Muscle of arm (tissue), 12 donors: ENCODE data around the gene DDC. TPM values are rescaled to one million over a fixed set of nuclear protein-coding genes. Genes with fewer than 3 reads are reported as not detected.
"Not testable (repeated sequence)": the region's sequence is repeated elsewhere in the genome, so short reads cannot be mapped to it uniquely, and the experiment has no call there.

Experiments
- DNase-seq: peaks from one replicate; pipeline ENCODE4 v3.0.0-alpha.2; 2013
- polyA plus RNA-seq, 12 donors: library from polyadenylated mRNA; unstranded; fragments of 120-200 nt; gene quantifications; one replicate each; pipeline ENCODE4 v1.2.1, GENCODE V29; 2013; ENCODE audit not compliant: insufficient read length in 12 of 12

Gene DDC
- polyA plus RNA-seq, 12 donors: 0.21 to 47.3 (median 0.45) TPM; not detected in 3

DNA sequence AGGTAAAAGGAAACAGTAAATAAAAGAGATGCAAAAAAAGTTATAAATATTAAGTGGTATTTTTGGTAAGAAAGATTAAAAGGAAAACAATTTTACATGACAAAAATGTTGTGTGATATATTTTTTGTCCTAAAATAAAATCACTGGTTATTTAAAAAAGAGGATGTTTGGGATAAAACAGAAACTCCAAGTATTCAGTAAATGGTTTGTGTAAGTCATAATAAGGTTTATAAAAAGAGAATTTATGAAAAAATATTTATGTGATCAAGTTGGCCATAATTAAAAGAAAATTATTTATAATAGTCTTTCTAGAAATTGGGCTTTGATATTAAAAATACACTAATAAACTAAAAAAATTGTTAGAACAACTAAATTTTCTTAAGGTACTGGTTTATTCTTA is 76.8 kb downstream of the DDC start:
- no peak for DNase-seq

DNA sequence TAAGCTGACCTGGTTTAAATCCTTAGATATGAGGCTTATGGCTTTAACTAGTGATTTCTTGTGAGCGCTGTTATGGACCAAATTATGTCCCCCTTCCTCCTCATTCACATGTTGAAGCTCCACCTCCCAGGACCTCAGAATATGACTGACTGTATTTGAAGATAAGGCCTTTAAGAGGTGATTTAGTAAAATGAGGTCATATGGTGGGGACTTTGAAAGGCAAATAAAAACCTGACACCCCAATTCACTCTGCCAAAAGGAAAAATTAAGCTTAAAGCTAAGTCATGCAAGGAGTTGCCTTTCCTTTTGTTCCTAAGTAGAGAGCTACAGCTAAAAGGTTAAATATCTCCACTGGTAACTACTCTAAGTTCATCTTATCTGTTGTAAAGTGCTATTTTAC is 78.7 kb downstream of the DDC start:
- no peak for DNase-seq

DNA sequence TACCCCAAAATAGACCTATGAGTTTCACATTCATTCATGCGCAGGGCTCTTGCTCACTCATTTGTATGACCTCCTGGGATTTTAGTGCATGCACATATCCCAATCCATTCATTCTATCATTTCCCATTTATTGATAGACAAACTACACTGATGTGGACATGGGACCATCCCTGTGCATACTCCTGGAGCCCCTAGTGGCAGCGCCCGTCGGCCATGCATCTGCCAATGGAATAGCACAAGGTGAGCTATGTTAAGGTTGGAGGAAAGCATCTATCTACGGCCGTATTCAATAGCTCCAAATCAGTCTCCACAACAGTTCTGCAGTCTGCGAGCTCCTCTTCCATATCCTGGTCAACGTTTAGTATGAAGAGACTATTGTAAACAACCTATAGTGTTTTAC is 83.3 kb downstream of the DDC start:
- DNase-seq: no peak

DNA sequence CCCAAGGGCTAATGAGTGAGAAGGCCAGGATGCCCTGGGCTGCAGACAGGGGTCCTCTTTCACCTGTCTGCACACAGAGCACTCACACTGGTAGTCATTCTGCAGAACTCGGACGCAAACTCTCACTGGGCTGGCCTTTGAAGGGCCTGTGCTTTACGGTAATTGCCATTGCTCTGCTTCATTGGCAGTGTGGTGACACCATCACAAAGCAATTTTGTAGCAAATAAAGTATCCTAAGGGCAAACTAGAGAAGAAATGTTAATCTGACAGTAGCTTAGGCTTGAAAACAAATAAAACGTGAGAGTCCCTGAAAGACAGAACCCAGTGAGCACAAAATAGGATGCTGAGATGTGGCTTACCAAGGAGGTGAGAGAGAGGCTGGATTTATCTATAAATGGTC is 84.4 kb downstream of the DDC start:
- DNase-seq: no peak

DNA sequence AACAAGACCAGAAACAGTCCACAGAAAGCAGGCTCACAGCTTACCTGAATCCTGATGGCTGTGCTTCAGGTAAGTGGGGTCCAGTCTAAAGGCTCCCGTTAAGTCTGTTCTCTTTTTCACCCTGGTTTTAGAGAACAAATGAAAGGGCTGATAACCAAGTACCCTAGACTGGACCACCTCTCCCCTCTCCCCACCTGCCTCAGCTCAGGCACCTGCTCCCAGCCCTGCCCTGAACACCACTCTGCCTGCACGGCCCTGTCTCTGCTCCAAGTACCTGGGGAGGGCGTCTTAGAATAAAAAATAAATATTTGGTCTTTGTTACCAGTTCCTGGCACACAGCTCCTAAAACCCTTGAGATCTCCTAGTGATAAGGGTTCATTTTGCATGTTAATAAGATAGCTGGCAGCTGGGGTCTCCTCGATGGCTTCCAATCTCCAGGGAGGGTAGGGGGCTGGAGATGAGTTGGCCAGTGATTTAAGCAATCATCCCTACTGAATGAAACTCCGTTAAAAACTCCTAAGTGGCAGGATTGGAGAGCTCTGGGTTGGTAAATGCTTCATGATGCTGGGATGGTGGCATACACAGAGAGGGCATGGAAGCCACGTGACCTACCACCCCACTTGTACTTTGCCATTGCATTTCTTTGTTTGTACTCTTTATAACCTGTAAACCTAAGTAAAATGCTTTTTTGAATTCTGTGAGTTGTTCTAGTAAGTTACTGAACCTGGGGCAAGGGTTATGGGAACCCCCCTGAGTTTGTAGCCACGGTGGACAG is 85.3 kb downstream of the DDC start:
- no peak for DNase-seq

DNA sequence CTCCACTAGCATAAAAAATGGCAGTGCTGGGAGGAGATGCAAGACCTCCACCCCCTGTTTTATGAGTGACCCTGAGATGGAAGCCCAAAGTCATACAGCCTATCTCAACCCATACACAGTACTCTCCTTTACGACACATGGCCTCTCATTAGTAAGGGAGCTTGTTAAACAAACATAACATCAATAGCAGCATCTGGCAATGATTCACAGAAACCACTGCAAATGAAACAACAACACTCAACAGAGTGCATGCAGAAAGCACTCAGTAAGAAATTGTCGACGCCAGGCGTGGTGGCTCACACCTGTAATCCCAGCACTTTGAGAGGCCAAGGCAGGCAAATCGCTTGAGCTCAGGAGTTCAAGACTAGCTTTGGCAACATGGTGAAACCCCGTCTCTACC is 87.6 kb downstream of the DDC start:
- DNase-seq: no peak

DNA sequence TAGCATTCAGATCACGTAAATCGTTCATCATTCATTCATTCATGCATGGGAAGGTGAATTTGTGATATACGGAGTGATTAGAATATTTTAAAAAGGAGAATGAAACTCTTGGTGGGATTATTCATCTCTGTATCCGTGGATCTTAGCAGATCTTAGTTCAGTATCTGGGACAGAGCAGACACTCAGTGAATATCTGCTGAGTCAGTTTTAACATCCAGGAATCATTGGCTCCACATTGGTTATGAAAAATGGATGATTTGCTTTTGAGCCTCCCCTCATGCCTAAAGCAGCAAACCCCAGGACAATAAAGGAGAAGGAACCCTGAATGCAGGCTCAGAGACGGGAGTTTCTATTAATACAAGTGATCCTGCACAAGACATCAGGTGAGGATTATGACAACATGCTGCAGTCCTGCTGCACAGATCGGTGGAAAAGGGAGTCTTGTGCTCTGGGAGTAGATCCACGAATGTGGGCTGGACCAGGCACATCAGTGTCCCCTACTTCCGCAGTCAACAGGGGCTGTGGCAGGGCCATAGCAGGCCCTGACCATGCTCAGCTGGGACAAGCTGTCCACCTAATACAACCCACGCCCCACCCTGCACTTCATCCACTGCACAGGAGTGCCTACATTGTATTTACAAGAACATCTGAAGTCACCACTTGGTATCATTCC is 88.1 kb downstream of the DDC start:
- no peak for DNase-seq

DNA sequence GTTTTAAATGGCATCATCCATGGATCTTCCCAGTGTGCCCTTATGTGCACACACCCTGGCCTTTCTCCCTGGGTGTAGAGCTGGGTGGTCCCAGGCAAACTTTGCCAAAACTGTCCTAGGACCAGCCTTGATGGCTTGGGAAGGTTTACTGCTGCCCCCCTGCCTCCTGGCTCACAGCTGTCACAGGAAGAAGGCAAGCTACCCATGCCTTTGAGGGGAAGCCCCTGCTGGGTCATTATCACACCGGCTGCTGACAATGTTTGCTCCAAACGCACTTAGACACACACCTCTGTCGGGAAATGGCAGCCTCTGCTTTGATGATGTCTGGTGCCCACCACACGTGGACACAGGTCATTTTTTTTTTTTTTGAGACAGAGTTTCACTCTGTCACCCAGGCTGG is 89.9 kb downstream of the DDC start:
- no peak for DNase-seq

DNA sequence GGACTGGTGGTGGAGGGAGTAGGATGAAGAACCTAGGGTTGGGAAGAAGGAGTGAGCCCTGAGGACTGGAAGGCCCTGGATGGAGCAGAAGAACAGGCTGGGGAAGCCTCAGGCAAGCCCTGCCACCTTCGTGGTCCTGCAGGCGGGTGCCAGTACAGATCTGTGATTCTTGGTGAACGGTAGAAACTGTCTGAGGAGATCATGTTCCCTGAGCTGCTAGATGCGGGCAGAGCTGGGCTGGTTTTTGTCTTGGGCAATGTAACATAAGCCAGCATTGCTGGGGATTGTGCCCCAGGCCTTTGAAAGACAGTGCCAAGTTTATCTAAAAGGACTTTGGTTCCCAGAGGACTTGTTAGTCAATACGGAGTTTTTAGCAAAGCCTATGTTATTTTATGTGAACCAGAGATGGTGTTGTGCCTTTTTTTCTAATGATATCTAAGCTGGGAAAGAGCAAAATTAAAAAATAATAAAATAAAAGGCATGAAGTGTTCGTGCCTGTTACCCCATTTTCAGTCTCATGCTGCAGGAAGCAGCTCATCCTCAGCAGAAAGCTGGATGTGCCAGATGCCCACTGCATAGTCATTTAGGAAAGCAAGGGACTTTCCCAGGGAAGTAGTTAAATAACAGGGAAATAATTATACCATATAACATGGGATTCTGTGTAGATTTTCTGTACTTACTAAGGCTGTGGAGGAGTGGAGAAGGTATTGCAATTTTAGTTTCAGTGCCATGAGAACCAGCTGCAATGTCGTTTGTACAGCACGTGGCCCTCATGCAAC is 90.6 kb downstream of the DDC start:
- DNase-seq: no peak

DNA sequence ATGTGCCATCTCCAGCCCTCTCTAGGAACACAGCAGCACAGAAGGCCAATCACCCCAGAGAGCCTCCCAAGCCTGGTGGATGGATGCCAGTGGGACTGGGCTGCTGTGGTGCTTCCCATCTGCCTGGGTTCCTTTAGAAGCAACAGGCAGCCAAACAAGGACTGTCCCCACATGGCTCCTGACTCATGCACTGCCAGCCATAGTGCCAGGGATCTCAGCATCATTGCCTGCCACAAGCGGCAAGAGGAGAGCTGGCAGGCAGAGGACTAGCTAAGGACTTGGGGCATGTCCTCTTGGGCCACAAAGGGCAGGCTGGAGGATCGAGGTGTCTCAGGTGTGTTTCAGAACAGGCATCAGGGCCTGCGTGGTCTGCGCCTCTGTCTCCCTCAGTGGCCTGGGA is 91.7 kb downstream of the DDC start:
- no peak for DNase-seq

DNA sequence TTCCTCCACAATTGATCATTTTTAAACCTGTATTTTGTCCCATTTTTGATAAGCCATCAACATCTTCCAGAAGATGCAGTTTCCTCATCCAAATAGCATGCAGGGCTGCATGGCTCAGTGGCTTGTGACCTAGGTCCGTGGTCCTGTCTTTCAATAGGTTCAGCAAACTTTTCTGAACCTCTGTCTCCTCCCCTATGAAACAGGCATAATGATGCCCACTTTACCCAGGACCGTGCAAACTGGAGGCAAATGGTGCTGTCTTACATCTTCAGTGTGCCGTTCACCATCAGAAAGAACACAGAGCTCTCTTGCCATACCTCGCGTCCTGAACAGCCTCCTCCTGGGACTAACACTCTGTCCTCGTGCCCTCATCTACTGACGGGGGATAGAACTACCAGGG is 92.8 kb downstream of the DDC start:
- DNase-seq: no peak

DNA sequence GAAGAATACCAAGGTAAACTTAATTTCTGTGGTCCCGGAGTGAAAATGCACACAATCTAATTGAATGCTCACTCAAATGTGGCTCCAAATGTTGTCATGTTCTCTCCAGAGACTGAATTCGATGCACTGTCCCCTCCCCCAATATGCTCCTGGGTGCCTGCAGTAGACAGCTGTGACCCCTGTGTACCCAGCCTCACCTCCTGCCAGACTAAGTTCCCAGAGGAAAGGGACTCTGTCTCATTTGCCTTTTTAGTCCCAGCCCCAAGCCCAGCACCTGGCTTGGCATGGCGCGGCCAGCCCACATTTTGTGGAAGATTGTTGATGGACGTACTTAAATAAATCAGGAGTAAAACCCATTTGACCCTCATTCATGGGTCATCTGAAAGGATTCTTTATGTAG is 93.2 kb downstream of the DDC start:
- no peak for DNase-seq

DNA sequence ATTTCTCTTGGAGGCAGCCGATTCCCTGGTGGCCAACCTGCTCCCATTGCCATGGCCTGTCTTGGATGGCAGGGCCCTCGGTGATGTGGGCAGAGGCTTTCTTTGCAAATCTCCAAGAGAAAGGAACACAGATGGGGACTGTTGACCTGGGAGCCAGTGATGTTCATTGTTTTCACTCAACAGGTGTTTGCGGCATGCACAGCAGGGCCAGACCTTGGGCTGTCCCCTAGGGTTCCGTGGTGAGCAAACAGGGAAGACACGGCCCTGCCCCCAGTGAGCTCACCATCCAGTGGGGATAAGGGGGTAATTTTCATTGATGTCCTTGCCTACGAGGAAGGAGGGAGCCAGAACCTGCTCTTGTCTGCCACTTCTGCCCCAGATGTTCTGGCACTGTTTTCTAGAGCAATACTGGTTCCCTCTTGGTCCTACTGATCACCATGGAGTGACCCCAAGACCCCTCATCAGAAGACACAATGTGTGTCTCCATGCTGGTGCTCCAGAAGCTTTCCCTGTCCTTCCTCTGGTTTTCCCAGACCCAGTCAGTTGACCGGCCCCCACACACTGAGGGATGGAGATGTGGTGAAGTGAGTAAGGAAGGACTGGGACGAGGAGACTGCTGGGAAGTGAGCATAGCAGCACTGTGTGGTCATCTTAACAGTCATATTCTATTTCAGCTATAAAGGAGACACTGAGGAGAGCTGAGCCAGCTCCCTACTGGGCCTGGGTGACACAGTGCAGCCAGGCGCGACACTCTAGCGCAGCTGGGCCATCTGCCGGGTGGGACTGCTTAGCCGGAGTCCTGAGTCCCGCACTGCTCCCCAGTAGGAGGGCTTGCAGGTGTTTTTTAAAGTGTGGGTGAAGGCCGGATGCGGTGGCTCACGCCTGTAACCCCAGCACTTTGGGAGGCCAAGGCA is 94.7 kb downstream of the DDC start:
- no peak for DNase-seq

DNA sequence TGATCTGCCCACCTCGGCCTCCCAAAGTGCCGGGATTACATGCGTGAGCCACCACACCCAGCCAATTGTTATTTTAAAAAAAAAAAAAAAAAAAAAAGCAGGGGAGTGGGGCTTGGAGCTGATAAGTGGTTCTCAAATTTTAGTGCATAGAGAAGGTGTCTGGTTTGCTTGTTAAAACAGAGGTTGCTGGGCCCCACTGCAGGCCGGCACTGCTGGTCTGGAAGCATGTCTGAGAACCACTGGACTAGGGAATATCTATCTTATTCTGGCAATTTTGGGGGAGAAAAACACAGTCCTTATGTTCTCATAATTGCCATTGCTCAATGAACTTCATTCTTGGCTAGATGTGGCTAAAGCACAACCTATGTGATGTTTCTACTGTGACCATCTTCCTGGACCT is 96.0 kb downstream of the DDC start:
- no peak for DNase-seq

DNA sequence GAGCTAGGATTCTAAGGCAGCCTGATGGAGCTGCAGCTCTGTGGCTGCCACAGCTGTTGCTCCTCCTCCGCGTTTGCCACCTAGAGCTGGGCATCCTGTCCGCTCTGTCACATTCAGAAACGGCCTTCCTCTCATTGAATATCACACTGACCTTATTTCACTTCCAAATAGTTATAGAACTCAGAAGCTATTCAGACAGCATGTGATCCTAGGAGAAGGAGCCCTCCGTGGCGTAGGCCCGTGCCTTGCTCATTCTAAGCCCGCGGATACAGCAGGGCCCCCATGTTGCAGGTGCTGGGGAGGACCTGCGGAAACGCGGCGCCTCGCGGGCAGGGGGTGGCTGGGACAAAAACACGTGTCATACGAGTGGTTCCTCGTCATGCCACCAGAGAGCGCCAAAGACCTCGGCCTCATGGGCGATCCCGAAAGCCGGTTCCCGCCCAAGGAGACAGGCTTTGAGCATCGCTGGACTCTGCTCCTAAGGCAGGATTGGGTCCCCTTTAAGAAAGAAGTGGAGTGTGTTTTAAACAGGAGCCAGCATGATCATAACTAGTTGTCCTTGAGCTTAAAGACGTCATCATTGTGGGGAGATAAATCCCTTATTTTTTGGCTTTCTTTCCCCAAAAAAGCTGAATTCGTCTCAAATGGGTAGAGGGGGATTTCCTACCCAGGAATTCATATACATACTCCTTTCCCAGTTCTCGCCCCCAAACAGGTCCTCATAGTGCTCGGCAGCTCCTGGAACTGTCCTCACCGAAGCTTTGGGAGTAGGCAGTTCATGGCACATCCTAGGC is 97.2 kb downstream of the DDC start:
- peak; percentile 80 for DNase-seq

DNA sequence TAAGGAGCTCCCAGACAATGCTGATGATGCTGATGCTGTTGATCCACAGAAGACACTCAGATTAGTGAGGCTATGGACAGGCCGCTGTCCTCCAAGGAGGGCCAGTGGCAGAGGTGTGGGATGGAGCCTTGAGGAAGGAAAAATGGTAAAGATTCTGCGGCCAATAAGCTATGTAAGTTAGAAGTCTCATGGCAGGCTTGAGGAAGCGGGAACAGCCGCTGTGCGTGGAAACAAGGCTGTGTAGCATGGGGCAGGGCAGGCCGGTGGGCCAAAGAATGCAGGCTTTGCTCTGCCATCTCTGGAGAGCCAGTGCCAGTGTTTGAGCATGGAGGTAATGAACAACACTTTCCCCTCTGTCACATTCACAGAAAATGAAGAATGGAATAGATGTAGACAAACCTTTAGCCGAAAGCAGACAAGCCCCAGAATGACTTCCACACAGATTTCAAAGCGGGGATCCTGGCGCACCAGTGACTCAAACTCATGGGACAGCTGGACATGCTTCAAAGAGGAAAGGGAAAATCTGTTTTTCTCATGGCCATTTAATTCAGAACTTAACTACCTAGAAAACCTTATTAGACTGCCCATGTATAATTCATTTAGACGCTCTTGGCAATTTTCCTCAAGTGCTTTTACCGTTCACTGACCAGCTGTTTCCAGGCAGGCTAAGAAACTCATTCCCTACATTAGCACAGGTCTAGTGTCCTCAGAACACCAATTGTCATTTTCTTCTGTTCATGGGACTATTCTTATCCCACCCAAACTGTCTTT is 98.2 kb downstream of the DDC start:
- peak; percentile 15 for DNase-seq

DNA sequence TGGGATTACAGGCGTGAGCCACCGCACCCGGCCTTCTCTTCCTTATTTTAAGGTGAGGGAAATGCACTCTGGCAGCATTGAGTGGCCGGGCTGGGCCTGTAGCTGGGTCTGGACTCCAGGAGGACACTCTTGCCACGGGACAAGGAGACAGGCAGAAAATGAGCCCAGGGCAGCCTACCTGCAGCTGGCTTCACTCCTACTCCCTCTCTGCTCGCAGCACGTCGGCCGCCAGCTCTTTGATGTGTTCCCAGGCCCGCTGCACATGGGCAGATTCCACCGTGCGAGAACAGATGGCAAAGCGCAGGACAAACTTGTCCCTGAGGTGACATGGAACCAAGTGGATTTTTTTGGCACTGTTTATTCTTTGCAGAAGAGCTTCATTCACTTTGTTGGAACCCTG is 102.2 kb downstream of the DDC start:
- DNase-seq: no peak

DNA sequence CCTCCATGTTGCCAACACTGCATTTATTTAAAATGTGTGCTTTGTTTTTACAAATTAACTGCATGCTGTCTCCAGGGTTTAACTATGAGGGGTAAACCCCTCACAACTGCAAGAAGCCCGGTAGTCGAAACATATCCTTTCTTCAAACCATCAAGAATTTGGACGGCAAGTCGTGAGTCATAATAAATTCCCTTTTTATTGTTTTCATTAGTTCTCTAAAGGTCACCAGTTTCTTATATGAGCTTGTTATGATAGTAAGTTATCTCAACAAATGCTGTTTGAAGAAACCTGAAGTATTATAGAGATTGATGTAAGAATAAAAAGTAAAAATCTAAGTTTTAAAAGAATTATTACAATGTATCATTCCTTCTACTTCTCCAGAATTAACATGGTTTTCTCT is 102.8 kb downstream of the DDC start:
- no peak for DNase-seq

DNA sequence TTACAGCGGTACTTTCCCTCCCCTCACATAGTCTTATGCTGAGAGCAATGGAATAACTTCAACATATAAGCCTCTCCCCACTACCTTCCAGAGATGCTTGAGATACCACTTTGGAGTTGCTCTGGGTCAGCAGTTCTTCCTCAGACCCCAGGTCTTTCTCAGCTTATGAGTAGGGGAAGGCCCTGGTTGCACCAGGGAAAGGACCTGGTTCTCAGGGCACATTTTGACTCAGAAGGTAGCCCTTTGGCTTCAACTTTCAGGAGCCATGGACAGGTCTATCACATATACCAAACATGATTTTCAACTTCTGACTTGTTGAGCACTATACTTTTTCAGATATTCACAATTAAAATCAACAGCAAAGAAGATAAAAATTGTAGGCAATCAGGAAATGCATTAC is 103.5 kb downstream of the DDC start:
- no peak for DNase-seq

DNA sequence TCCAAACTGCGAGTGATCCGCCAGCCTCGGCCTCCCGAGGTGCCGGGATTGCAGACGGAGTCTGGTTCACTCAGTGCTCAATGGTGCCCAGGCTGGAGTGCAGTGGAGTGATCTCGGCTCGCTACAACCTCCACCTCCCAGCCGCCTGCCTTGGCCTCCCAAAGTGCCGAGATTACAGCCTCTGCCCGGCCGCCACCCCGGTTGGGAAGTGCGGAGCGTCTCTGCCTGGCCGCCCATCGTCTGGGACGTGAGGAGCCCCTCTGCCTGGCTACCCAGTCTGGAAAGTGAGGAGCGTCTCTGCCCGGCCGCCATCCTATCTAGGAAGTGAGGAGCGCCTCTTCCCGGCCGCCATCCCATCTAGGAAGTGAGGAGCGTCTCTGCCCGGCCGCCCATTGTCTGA is 106.0 kb downstream of the DDC start:
- not testable (repeated sequence) for DNase-seq
